GM18867 (cell line): ENCODE data around the gene SLC25A31.
A peak's percentile ranks its signal among the peaks of the same experiment; 100 is the strongest.

ENCODE experiments used
- ATAC-seq: cut with Tn5 transposase; IDR thresholded peaks from one replicate; pipeline ENCODE4 v1.9.1; 2021; ENCODE audit warnings: mild to moderate bottlenecking, moderate library complexity; ENCODE audit not compliant: unreplicated experiment

SLC25A31 gene

GRCh38 chr4:127776620-127777019 is 46.4 kb downstream of the SLC25A31 start:
- ATAC-seq: peak; percentile 45

- ATAC-seq: no peak
Observed at GRCh38 chr4:127777487-127777886, 47.3 kb downstream of the SLC25A31 start.

GRCh38 chr4:127778102-127778501 is 47.9 kb downstream of the SLC25A31 start:
- ATAC-seq: no peak

- no peak for ATAC-seq
Observed at GRCh38 chr4:127780598-127780997, 50.4 kb downstream of the SLC25A31 start.

GRCh38 chr4:127781300-127782024 is 51.3 kb downstream of the SLC25A31 start:
- peak; percentile 32 for ATAC-seq

- peak; percentile 83 for ATAC-seq
Observed at GRCh38 chr4:127782025-127782274, 51.8 kb downstream of the SLC25A31 start.

GRCh38 chr4:127782275-127783025 is 52.2 kb downstream of the SLC25A31 start, which contains the start of gene HSPA4L:
Gene HSPA4L, plus strand, starts transcription at chr4:127782322. Its CDS starts 229 bp downstream, at chr4:127782551.
- ATAC-seq: peak; percentile 45

GRCh38 chr4:127783026-127783769 is 53.0 kb downstream of the SLC25A31 start:
- peak; percentile 11 for ATAC-seq

GRCh38 chr4:127783955-127784770 is 54.0 kb downstream of the SLC25A31 start:
- ATAC-seq: no peak

- peak; percentile 80 for ATAC-seq
Observed at GRCh38 chr4:127788517-127788916, 58.3 kb downstream of the SLC25A31 start.

- ATAC-seq: no peak
Observed at GRCh38 chr4:127791391-127791790, 61.2 kb downstream of the SLC25A31 start.

- no peak for ATAC-seq
Observed at GRCh38 chr4:127793528-127793927, 63.3 kb downstream of the SLC25A31 start.

- no peak for ATAC-seq
Observed at GRCh38 chr4:127799711-127800110, 69.5 kb downstream of the SLC25A31 start.

GRCh38 chr4:127809173-127809800 is 79.1 kb downstream of the SLC25A31 start:
- ATAC-seq: no peak

GRCh38 chr4:127810551-127810950 is 80.4 kb downstream of the SLC25A31 start:
- no peak for ATAC-seq

- no peak for ATAC-seq
Observed at GRCh38 chr4:127822430-127822829, 92.2 kb downstream of the SLC25A31 start.
